Esophagus muscularis mucosa (tissue), 4 donors: Measurements from ENCODE around the gene RBBP7. TPM values are rescaled to one million over a fixed set of nuclear protein-coding genes. Genes with fewer than 3 reads are reported as not detected.

ENCODE experiments used
- DNase-seq: peaks from one replicate; pipeline ENCODE4 v3.0.0-alpha.2; 2017; ENCODE audit errors: extremely low spot score
- H3K27ac ChIP-seq, 4 donors: fragments of 200-600 bp; sonication (generic); replicated peaks in 1 of 4; 1 replicate in 3 of 4; 2 replicates in 1 of 4; pipeline ENCODE4 v1.5.1; 2016 to 2019; ENCODE audit warnings: mild to moderate bottlenecking in 1 of 4
- H3K27me3 ChIP-seq, 4 donors: fragments of 200-600 bp; sonication (generic); one replicate each; pipeline versions ENCODE4 v1.5.1 to v1.6.0; 2016 to 2019
- H3K36me3 ChIP-seq, 4 donors: fragments of 200-600 bp; sonication (generic); one replicate each; pipeline ENCODE4 v1.5.1; 2016 to 2019
- H3K4me1 ChIP-seq, 4 donors: fragments of 200-600 bp; sonication (generic); one replicate each; pipeline ENCODE4 v1.5.1; 2016 to 2019
- H3K4me3 ChIP-seq, 4 donors: fragments of 200-600 bp; sonication (generic); 1 replicate in 2 of 4; 2 replicates in 2 of 4; pipeline ENCODE4 v1.5.1; 2016 to 2019; ENCODE audit warnings: mild to moderate bottlenecking in 4 of 4, moderate library complexity in 1 of 4
- H3K9me3 ChIP-seq, 4 donors: fragments of 200-600 bp; sonication (generic); 1 replicate in 3 of 4; 2 replicates in 1 of 4; pipeline ENCODE4 v1.5.1; 2016 to 2019
- EP300 ChIP-seq: sonication (generic); formaldehyde crosslinking; IDR thresholded peaks from one replicate; pipeline ENCODE4 v1.6.1; 2017; ENCODE audit warnings: antibody characterized with exemption
- POLR2A ChIP-seq: fragments of 450-650 bp; IDR thresholded peaks from one replicate; pipeline ENCODE4 v1.6.1; 2017; ENCODE audit warnings: antibody characterized with exemption, moderate library complexity, mild to moderate bottlenecking, low read depth
- POLR2AphosphoS5 ChIP-seq, 2 donors: sonication (generic); formaldehyde crosslinking; IDR thresholded peaks; one replicate each; pipeline ENCODE4 v1.6.1; 2017; ENCODE audit warnings: antibody characterized with exemption in 2 of 2
- WGBS: methylation state at CpG from one replicate; pipeline ENCODE4 v1.1.5; 2018; 5-methylcytosine and 5-hydroxymethylcytosine counted together
- intact Hi-C: fragments of 100-400 bp; cut with DNase I; formaldehyde crosslinking; loops from one replicate; pipeline ENCODE4 v1.15.1; 2023
- total RNA-seq, 4 donors: library from RNA; depleted of rRNA; stranded (reverse); fragments of >200 nt; gene quantifications; one replicate each; pipeline versions ENCODE4 v1.1.0 to v1.2.1, GENCODE V29; 2016
- TF ChIP-seq, protein P1 (sequence below), 3 experiments: fragments of 200-600 bp in 2 of 3; fragments of 450-650 bp in 1 of 3; sonication (generic) in 2 of 3; IDR thresholded peaks; one replicate each; pipeline ENCODE4 v1.5.1; 2017 to 2019; ENCODE audit warnings: antibody characterized with exemption in 3 of 3, mild to moderate bottlenecking in 2 of 3, moderate library complexity in 1 of 3

RBBP7 gene
- total RNA-seq, 4 donors from 2014 or later, result 105 to 150 (median 125) TPM

DNA sequence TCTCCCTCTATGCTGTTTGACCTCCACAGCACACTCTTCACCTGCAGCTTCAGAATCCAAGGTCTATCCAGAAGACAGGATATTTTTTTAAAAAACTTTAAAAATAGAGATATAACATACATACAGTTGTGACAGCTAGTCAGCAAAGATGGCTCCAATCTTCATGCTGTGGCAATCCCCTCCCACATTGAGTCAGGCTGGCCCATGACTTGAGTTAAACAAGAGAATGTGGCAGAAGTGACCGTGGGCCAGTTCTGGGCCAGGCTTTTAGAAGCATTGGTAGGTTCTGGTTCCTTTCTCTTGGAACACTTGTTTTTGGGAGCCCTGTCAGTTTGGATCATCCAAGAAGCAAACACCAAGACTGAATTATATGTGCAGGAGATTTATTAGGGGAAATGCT lies 40.2 kb upstream of the RBBP7 start:
- Histone ChIP-seq H3K36me3 (no peaks in the 10 kb centered on the region), H3K27ac (no peak overlapping the region), H3K9me3 (no peaks in the 10 kb centered on the region), H3K27me3 (no peaks in the 10 kb centered on the region), H3K4me1 (no peaks in the 10 kb centered on the region), H3K4me3 (no peak overlapping the region)
- no peak for DNase-seq
- intact Hi-C loops, result no loop called here
- TF ChIP-seq POLR2AphosphoS5 (IDR thresholded peaks at IDR 0.05) (no peak), EP300 (no peak), POLR2A (no peak)
- TF ChIP-seq, protein P1, sequence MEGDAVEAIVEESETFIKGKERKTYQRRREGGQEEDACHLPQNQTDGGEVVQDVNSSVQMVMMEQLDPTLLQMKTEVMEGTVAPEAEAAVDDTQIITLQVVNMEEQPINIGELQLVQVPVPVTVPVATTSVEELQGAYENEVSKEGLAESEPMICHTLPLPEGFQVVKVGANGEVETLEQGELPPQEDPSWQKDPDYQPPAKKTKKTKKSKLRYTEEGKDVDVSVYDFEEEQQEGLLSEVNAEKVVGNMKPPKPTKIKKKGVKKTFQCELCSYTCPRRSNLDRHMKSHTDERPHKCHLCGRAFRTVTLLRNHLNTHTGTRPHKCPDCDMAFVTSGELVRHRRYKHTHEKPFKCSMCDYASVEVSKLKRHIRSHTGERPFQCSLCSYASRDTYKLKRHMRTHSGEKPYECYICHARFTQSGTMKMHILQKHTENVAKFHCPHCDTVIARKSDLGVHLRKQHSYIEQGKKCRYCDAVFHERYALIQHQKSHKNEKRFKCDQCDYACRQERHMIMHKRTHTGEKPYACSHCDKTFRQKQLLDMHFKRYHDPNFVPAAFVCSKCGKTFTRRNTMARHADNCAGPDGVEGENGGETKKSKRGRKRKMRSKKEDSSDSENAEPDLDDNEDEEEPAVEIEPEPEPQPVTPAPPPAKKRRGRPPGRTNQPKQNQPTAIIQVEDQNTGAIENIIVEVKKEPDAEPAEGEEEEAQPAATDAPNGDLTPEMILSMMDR (IDR thresholded peaks at IDR 0.05), result no peak
- WGBS, result 82% methylated on average over 1 of the region's 1 CpG

DNA sequence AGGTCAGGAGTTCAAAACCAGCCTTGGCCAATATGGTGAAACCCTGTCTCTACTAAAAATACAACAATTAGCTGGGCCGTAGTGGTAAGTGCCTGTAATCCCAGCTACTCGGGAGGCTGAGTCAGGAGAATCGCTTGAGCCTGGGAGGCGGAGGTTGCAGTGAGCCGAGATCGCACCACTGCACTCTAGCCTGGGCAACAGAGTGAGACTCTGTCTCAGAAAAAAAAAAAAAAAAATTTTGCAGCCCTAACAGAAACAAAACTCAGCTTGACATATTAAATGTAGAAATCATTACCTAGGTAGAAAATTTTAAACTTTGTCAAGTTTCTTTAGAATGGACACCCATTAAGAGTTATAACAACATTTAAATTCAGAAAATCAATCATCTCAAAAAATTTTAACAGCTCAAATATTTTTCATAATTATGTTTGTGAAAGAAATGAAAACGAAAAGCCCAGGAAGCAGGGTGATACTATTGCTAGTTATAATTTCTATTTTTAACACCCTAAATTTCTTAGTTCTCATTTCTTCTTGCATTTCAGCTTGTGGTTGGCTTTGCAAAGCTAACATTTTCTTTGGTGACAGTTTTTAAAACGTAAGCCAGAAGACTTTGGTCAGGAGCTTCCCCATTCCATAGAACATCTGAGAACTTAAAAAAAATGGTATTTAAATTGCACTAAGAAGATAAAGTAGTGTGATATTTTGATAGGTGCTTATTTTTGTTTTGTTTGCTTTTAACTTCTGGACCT lies 33.3 kb upstream of the RBBP7 start:
- TF ChIP-seq EP300 (no peak), POLR2AphosphoS5 (IDR thresholded peaks at IDR 0.05) (no peak), POLR2A (no peak)
- TF ChIP-seq, protein P1 (IDR thresholded peaks at IDR 0.05), result no peak
- H3K27me3 ChIP-seq, result peaks cover 0 to 5% (median 0%) of the 10 kb centered on the region in 4 donors
- no peaks in the 10 kb centered on the region for H3K9me3 ChIP-seq
- no peak overlapping the region for H3K4me3 ChIP-seq
- intact Hi-C loops, result no loop called here
- H3K36me3 ChIP-seq, result no peaks in the 10 kb centered on the region
- no peak for DNase-seq
- no peak overlapping the region for H3K27ac ChIP-seq
- H3K4me1 ChIP-seq, result no peaks in the 10 kb centered on the region
- 68% methylated on average over 8 of the region's 8 CpGs for WGBS

DNA sequence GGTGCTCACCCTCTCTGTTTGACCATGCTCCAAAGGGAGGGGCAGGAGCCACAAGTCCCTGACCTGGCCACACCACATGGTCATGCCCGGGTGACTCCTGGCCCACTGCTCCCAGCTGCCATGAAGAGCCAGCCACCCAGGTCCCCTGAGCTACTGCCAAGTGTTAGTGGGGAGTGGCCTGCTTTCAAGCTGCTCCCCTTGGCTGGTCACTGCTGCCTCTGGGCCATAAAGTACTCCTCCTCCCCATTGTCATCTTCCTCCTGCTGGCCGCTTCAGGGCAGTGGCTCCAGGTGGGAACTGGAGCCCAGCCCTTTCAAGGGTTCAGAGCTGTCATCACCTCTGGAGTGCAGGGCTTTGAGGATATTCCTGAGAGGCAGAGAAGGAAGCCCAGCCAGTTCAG lies 27.3 kb upstream of the RBBP7 start:
- H3K36me3 ChIP-seq, result no peaks in the 10 kb centered on the region
- H3K4me1 ChIP-seq, result no peaks in the 10 kb centered on the region
- no peak for DNase-seq
- intact Hi-C loops, result no loop called here
- H3K27me3 ChIP-seq, result peaks cover 0 to 5% (median 0%) of the 10 kb centered on the region in 4 donors
- H3K9me3 ChIP-seq, result no peaks in the 10 kb centered on the region
- no peak overlapping the region for H3K27ac ChIP-seq
- TF ChIP-seq, protein P1 (IDR thresholded peaks at IDR 0.05), result no peak
- TF ChIP-seq POLR2AphosphoS5 (IDR thresholded peaks at IDR 0.05) (no peak), EP300 (no peak), POLR2A (no peak)
- H3K4me3 ChIP-seq, result no peak overlapping the region
- WGBS, result 85% methylated on average over 2 of the region's 2 CpGs

GRCh38 chrX:16892504-16893362 lies 22.6 kb upstream of the RBBP7 start:
- Histone ChIP-seq H3K27ac (no peak overlapping the region), H3K9me3 (no peaks in the 10 kb centered on the region), H3K36me3 (no peaks in the 10 kb centered on the region), H3K4me1 (no peaks in the 10 kb centered on the region), H3K27me3 (peaks cover 0 to 5% (median 0%) of the 10 kb centered on the region in 4 donors), H3K4me3 (no peak overlapping the region)
- TF ChIP-seq, protein P1 (IDR thresholded peaks at IDR 0.05), result peak; percentile 72 to 78 (median 75)
- no peak for TF ChIP-seq POLR2A
- TF ChIP-seq POLR2AphosphoS5 (IDR thresholded peaks at IDR 0.05), result peak in 1 of 2 donors; percentile 37
- DNase-seq, result no peak
- 13% methylated on average over 9 of the region's 9 CpGs for WGBS
- intact Hi-C loops, result loop anchor here (5.0 kb wide), 1 partner anchor 65 kb away; no protein-coding TSS in a partner anchor
